A549 (cell line): Measurements from ENCODE around the gene ZNF394. TPM values are rescaled to one million over a fixed set of nuclear protein-coding genes. Genes with fewer than 3 reads are reported as not detected.
A peak's percentile ranks its signal among the peaks of the same experiment; 100 is the strongest.

ENCODE experiments used
- ATAC-seq, 2 experiments: fragments of 200-7000 bp in 1 of 2; fragments of >200 bp in 1 of 2; cut with Nextera tagmentation in 1 of 2; cut with Tn5 transposase in 1 of 2; 3 replicates each; pipeline versions ENCODE4 v1.8.0 to v1.9.1; 2018 to 2020; ENCODE audit warnings: mild to moderate bottlenecking in 1 of 2, moderate library complexity in 1 of 2
- CTCF ChIA-PET: fragments of 300-600 bp; sonication (Branson Sonifier 250); formaldehyde crosslinking; extraction: SDS; loops from one replicate; lab custom pipeline; 2021; ENCODE audit warnings: antibody characterized with exemption, inconsistent platforms; lab: Yijun Ruan, JAX
- POLR2A ChIA-PET: fragments of 350-600 bp; formaldehyde crosslinking; extraction: SDS; loops from one replicate; lab custom pipeline; 2021; ENCODE audit warnings: antibody characterized with exemption, inconsistent platforms; lab: Yijun Ruan, JAX
- DNase-seq, 2 experiments: peaks; one replicate each; pipeline versions ENCODE4 v3.0.0 to v3.0.0-alpha.2; 2011 to 2016; ENCODE audit warnings: low read depth in 1 of 2, low spot score in 1 of 2
- FAIRE-seq: peaks from 2 replicates; lab custom pipeline; 2011; peaks lifted over from hg19 to GRCh38; lab: Jason Lieb, UNC
- H3K27ac ChIP-seq, 2 experiments: fragments of >200 bp; sonication (Bioruptor Twin); formaldehyde crosslinking; 3 replicates each; pipeline ENCODE4 v1.5.1; 2016 to 2017
- H3K4me1 ChIP-seq: fragments of >200 bp; sonication (Bioruptor Twin); formaldehyde crosslinking; 3 replicates; pipeline ENCODE4 v1.6.1; 2016
- H3K4me2 ChIP-seq: fragments of >200 bp; sonication (Bioruptor Twin); formaldehyde crosslinking; 3 replicates; pipeline ENCODE4 v1.6.1; 2016
- H3K4me3 ChIP-seq: fragments of >200 bp; sonication (Bioruptor Twin); formaldehyde crosslinking; 3 replicates; pipeline ENCODE4 v1.5.1; 2016
- H3K9me3 ChIP-seq: fragments of >200 bp; sonication (Bioruptor Twin); formaldehyde crosslinking; 3 replicates; pipeline ENCODE4 v1.6.1; 2016
- EHMT2 ChIP-seq: fragments of 200-600 bp; sonication (generic); IDR thresholded peaks from 2 replicates; pipeline ENCODE4 v1.6.1; 2016; ENCODE audit warnings: antibody characterized with exemption, low read depth, mild to moderate bottlenecking, moderate library complexity
- FOSL2 ChIP-seq, 2 experiments: fragments of 450-650 bp in 1 of 2; fragments of >200 bp in 1 of 2; sonication (Bioruptor Twin) in 1 of 2; formaldehyde crosslinking; IDR thresholded peaks; 2 replicates each; pipeline versions ENCODE4 v1.5.0 to v1.6.1; 2016 to 2020; ENCODE audit warnings: mild to moderate bottlenecking in 1 of 2, moderate library complexity in 1 of 2
- GATA3 ChIP-seq: IDR thresholded peaks from 2 replicates; pipeline ENCODE4 v1.6.1; 2012; ENCODE audit warnings: borderline replicate concordance
- HDAC2 ChIP-seq: fragments of 200-600 bp; sonication (generic); IDR thresholded peaks from 2 replicates; pipeline ENCODE4 v1.6.1; 2016
- MYC ChIP-seq: IDR thresholded peaks from 2 replicates; pipeline ENCODE4 v1.6.1; 2012; ENCODE audit warnings: mild to moderate bottlenecking, inconsistent platforms, low read length, improper control_type of control experiment, borderline replicate concordance
- POLR2A ChIP-seq: IDR thresholded peaks from 2 replicates; pipeline ENCODE4 v1.6.1; 2012; ENCODE audit warnings: mild to moderate bottlenecking, low read length
- RAD21 ChIP-seq, 2 experiments: fragments of >200 bp in 1 of 2; sonication (Bioruptor Twin) in 1 of 2; formaldehyde crosslinking in 1 of 2; IDR thresholded peaks in 1 of 2; conservative IDR thresholded peaks in 1 of 2; 2 replicates in 1 of 2; 3 replicates in 1 of 2; pipeline ENCODE4 v1.6.1; 2012 to 2018; ENCODE audit warnings: inconsistent platforms in 1 of 2
- RCOR1 ChIP-seq: fragments of 150-350 bp; IDR thresholded peaks from 2 replicates; pipeline ENCODE4 v1.6.1; 2014; ENCODE audit warnings: antibody characterized with exemption, low read length, low read depth
- TP53 ChIP-seq: fragments of 250-450 bp; sonication (Bioruptor Pico); IDR thresholded peaks from 2 replicates; pipeline ENCODE4 v1.5.0; 2021; ENCODE audit warnings: mild to moderate bottlenecking, moderate library complexity
- ZSCAN20 ChIP-seq: fragments of 250-450 bp; sonication (Bioruptor Pico); IDR thresholded peaks from 2 replicates; pipeline ENCODE4 v1.8.0; 2022; ENCODE audit warnings: mild to moderate bottlenecking, moderate library complexity
- WGBS: methylation state at CpG from one replicate; pipeline ENCODE4 v1.1.6; 2017; ENCODE audit errors: missing lambda C conversion rate; 5-methylcytosine and 5-hydroxymethylcytosine counted together
- polyA plus RNA-seq, 4 experiments: library from polyadenylated mRNA; depleted of rRNA in 3 of 4; stranded (reverse); fragments of >200 nt; fragmentation: RNase III in 1 of 4; extraction: RNeasy Plus Mini Kit Qiagen cat#74134 plus additional on column Dnase treatment in 1 of 4; gene quantifications; 2 replicates in 3 of 4; 3 replicates in 1 of 4; pipeline ENCODE4 v1.2.3, GENCODE V29; 2011 to 2017
- TF ChIP-seq, protein P1 (sequence below): IDR thresholded peaks from 2 replicates; pipeline ENCODE4 v1.6.1; 2012; ENCODE audit warnings: low read depth, borderline replicate concordance
- TF ChIP-seq, protein P2 (sequence below): fragments of 450-650 bp; IDR thresholded peaks from 2 replicates; pipeline ENCODE4 v1.6.1; 2014; ENCODE audit warnings: antibody characterized with exemption
- TF ChIP-seq, protein P3 (sequence below): fragments of 250-450 bp; sonication (Bioruptor Pico); IDR thresholded peaks from 2 replicates; pipeline ENCODE4 v1.5.0; 2020; ENCODE audit warnings: low read depth, mild to moderate bottlenecking, moderate library complexity

Gene ZNF394
- polyA plus RNA-seq, 2 of the 4 experiments (the other 2 are of a cell fraction) = 12.8 to 13.6 TPM

DNA sequence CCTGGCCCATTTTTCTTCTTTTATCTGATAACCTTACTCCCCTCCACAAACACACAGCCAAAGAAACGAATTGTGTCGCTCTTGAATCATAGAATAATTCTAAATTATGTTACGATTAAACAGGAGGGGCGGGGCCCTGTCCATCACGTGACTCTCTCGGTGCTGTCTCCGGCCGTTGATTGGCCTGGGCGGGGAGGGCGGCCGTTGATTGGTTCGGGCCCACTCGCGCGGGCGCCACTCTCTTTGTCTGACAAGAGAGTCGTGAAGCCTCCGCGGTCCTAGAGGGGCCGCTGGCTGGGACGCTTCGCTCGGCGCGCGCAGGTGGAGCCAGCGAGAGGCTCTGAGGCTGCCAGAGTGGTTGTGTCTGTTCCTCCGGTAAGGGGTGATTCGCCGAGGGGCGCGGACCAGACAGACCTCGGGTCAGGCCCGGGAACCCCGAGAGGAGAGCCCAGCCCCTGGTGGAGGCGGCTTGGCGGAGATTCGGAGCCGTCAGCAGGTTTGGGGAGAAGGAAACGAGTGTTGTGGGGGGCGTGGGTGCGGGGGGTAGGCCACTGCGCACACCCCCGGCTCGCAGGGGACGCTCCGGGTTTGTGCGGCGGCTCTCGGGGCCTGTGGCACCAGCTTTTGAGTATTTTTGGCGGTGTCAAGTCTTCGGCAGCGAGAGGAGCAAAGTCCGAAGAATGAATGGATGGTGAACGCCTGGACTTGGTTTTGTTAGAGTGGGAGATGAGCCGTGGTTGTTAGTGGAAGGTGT lies 27.3 kb downstream of the ZNF394 start, which contains the start of gene ZNF789 (continued):
- no peak for TF ChIP-seq RAD21 (conservative IDR thresholded peaks at IDR 0.05 in 1 of 2, IDR thresholded peaks at IDR 0.05 in 1 of 2)
- TF ChIP-seq ZSCAN20 (CRISPR knock-in tag) = no peak
- TF ChIP-seq, protein P1, sequence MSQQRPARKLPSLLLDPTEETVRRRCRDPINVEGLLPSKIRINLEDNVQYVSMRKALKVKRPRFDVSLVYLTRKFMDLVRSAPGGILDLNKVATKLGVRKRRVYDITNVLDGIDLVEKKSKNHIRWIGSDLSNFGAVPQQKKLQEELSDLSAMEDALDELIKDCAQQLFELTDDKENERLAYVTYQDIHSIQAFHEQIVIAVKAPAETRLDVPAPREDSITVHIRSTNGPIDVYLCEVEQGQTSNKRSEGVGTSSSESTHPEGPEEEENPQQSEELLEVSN = peak; percentile 64; the same call in 1 of the 2 replicates
- TF ChIP-seq, protein P2, sequence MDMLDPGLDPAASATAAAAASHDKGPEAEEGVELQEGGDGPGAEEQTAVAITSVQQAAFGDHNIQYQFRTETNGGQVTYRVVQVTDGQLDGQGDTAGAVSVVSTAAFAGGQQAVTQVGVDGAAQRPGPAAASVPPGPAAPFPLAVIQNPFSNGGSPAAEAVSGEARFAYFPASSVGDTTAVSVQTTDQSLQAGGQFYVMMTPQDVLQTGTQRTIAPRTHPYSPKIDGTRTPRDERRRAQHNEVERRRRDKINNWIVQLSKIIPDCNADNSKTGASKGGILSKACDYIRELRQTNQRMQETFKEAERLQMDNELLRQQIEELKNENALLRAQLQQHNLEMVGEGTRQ = peak; percentile 98
- TF ChIP-seq FOSL2 (IDR thresholded peaks at IDR 0.05) = no peak
- TF ChIP-seq FOSL2 (CRISPR knock-in tag; IDR thresholded peaks at IDR 0.05) = 0 out of 2 replicates have a peak, but pooled peaks have one; percentile 12
- 0 out of 2 replicates have a peak, but pooled peaks have one; percentile 40 for TF ChIP-seq MYC

DNA sequence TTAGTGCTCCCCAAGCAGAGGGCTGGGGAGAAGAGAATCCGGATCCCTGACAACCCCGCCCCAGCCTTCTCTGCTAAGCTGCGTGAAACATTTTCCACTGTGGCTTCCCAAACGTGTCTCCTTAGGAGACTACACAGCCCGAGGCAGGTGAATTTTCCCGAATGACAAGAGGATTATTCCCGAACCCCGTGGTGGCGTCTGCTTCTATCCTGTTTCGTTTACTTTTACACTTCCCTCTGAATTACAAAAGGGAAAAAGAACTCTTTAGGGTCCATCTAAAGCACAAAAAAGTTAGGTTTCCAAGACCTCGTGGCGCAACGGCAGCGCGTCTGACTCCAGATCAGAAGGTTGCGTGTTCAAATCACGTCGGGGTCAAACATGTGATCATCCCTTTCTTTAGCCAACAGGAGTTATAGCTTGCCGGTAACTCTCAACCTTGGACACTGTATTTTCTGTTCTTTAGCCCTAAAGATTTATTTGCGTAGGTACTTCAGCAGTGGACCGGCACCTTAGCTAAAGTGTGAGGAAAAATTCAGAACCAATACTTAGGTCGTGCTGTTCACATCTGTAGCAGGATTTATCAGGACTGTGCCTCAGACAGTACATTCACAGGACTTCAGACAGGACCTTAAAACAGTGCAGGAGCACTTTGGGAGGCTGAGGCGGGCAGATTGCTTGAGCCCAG lies 30.6 kb downstream of the ZNF394 start:
- no peaks in the 10 kb centered on the region for H3K9me3 ChIP-seq
- no peak for ATAC-seq
- no peak overlapping the region for H3K4me3 ChIP-seq
- no peak for TF ChIP-seq FOSL2 (IDR thresholded peaks at IDR 0.05)
- TF ChIP-seq FOSL2 (CRISPR knock-in tag; IDR thresholded peaks at IDR 0.05) = no peak
- TF ChIP-seq TP53 = no peak
- TF ChIP-seq, protein P3, sequence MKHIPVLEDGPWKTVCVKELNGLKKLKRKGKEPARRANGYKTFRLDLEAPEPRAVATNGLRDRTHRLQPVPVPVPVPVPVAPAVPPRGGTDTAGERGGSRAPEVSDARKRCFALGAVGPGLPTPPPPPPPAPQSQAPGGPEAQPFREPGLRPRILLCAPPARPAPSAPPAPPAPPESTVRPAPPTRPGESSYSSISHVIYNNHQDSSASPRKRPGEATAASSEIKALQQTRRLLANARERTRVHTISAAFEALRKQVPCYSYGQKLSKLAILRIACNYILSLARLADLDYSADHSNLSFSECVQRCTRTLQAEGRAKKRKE (CRISPR knock-in tag) = no peak
- no peak for TF ChIP-seq MYC
- TF ChIP-seq GATA3 = no peak
- no peak for TF ChIP-seq HDAC2
- TF ChIP-seq POLR2A = no peak
- TF ChIP-seq, protein P2 = no peak
- TF ChIP-seq, all 56 proteins: peak for 0
- DNase-seq (peak in 1 of 2 experiments; percentile 38), FAIRE-seq (no peak)
- H3K4me1 ChIP-seq = peaks cover 17% of the 10 kb centered on the region; the same call in 2 of the 3 replicates
- CTCF ChIA-PET = interaction anchor here (1.1 kb wide), 1 partner anchor 111 kb away, joined by 3 read pairs; no protein-coding TSS in a partner anchor
- WGBS = 55% methylated on average over 23 of the region's 23 CpGs
- H3K4me2 ChIP-seq = no peak overlapping the region
- POLR2A ChIA-PET = no interaction called here
- H3K27ac ChIP-seq = no peak overlapping the region

DNA sequence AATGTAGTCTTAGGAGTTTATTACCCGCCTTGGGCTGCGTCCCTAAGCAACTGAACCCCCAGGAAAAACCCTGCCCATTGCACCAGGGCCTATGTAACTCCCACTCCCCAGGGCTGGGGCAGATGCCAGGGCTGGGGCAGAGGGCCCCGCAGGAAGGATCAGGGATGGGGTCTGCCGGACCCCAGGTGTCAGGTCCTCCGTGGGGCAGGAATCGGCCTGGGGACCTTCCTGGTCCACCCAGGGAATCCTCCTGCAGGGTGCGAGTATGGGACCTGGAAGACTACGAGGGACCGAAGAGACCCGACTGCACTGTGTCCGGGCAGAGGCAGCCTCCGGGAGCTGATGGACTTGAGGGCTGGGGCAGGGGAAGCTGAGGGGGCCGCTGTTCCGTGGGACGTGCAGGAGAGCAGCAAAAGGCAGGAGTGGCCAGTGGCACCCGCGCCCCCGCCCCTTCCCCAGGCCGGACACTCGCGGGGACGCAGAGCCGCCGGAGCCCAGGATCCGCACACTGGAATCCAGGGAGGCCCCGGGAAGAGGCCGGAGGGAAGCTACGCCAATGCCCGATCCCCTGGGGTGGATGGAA lies 31.7 kb downstream of the ZNF394 start:
- no peak for TF ChIP-seq RCOR1
- TF ChIP-seq EHMT2 = no peak
- 96% methylated on average over 24 of the region's 29 CpGs for WGBS
- H3K4me3 ChIP-seq = no peak overlapping the region
- ATAC-seq (no peak), FAIRE-seq (no peak), DNase-seq (no peak)
- POLR2A ChIA-PET = no interaction called here
- CTCF ChIA-PET = interaction anchor here (1.1 kb wide), 1 partner anchor 112 kb away, joined by 3 read pairs; no protein-coding TSS in a partner anchor
- H3K4me1 ChIP-seq = peaks cover 11% of the 10 kb centered on the region; the same call in 2 of the 3 replicates
- no peak overlapping the region for H3K27ac ChIP-seq
- H3K9me3 ChIP-seq = no peaks in the 10 kb centered on the region
- no peak overlapping the region for H3K4me2 ChIP-seq
